Suprapubic skin (tissue), 4 donors: Measurements from ENCODE around the gene GNGT1. TPM values are rescaled to one million over a fixed set of nuclear protein-coding genes. Genes with fewer than 3 reads are reported as not detected.

ENCODE experiments used
- DNase-seq, 2 donors: peaks; one replicate each; pipeline ENCODE4 v3.0.0-alpha.2; 2019; ENCODE audit warnings: low spot score in 2 of 2
- H3K27ac ChIP-seq: fragments of 200-600 bp; sonication (generic); one replicate; pipeline ENCODE4 v1.5.1; 2019
- H3K27me3 ChIP-seq: fragments of 200-600 bp; sonication (generic); one replicate; pipeline ENCODE4 v1.5.1; 2019
- H3K36me3 ChIP-seq: fragments of 200-600 bp; sonication (generic); one replicate; pipeline ENCODE4 v1.5.1; 2019
- H3K4me1 ChIP-seq: fragments of 200-600 bp; sonication (generic); one replicate; pipeline ENCODE4 v1.5.1; 2019
- H3K4me3 ChIP-seq: fragments of 200-600 bp; sonication (generic); one replicate; pipeline ENCODE4 v1.5.1; 2019; ENCODE audit warnings: mild to moderate bottlenecking
- H3K9me3 ChIP-seq: fragments of 200-600 bp; sonication (generic); one replicate; pipeline ENCODE4 v1.5.1; 2019
- CTCF ChIP-seq, 2 donors: fragments of 200-600 bp in 1 of 2; fragments of 450-650 bp in 1 of 2; sonication (generic) in 1 of 2; IDR thresholded peaks; one replicate each; pipeline ENCODE4 v1.5.1; 2016 to 2019; ENCODE audit warnings: antibody characterized with exemption in 2 of 2, mild to moderate bottlenecking in 1 of 2, moderate library complexity in 1 of 2
- EP300 ChIP-seq: sonication (generic); formaldehyde crosslinking; IDR thresholded peaks from one replicate; pipeline ENCODE4 v1.6.1; 2017; ENCODE audit warnings: antibody characterized with exemption
- POLR2A ChIP-seq, 2 donors: fragments of 450-650 bp; IDR thresholded peaks; one replicate each; pipeline ENCODE4 v1.6.1; 2017; ENCODE audit warnings: antibody characterized with exemption in 2 of 2, mild to moderate bottlenecking in 2 of 2, moderate library complexity in 2 of 2
- POLR2AphosphoS5 ChIP-seq, 3 donors: sonication (generic); formaldehyde crosslinking; IDR thresholded peaks; one replicate each; pipeline ENCODE4 v1.6.1; 2017; ENCODE audit warnings: antibody characterized with exemption in 3 of 3
- WGBS: methylation state at CpG from one replicate; pipeline ENCODE4 v1.1.5; 2018; 5-methylcytosine and 5-hydroxymethylcytosine counted together
- total RNA-seq, 4 donors: library from RNA; depleted of rRNA; stranded (reverse); fragments of >200 nt; gene quantifications; one replicate each; pipeline ENCODE4 v1.1.0, GENCODE V29; 2016

GNGT1 gene
- total RNA-seq, 4 donors from 2014 or later = not detected

- Histone ChIP-seq H3K27ac (no peak overlapping the region), H3K4me1 (no peaks in the 10 kb centered on the region), H3K9me3 (no peaks in the 10 kb centered on the region), H3K4me3 (no peak overlapping the region), H3K27me3 (no peaks in the 10 kb centered on the region), H3K36me3 (no peaks in the 10 kb centered on the region)
- WGBS = 79% methylated on average over 1 of the region's 1 CpG
- TF ChIP-seq CTCF (IDR thresholded peaks at IDR 0.05) (no peak), POLR2AphosphoS5 (IDR thresholded peaks at IDR 0.05) (no peak), POLR2A (IDR thresholded peaks at IDR 0.05) (no peak), EP300 (no peak)
- no peak for DNase-seq
These were observed 31.5 kb downstream of the GNGT1 start for GRCh38 chr7:93937818-93938217.

- TF ChIP-seq CTCF (IDR thresholded peaks at IDR 0.05) (no peak), EP300 (no peak), POLR2AphosphoS5 (IDR thresholded peaks at IDR 0.05) (no peak), POLR2A (IDR thresholded peaks at IDR 0.05) (no peak)
- H3K4me1 ChIP-seq = no peaks in the 10 kb centered on the region
- no peaks in the 10 kb centered on the region for H3K9me3 ChIP-seq
- H3K4me3 ChIP-seq = no peak overlapping the region
- no peaks in the 10 kb centered on the region for H3K27me3 ChIP-seq
- no peak overlapping the region for H3K27ac ChIP-seq
- DNase-seq = no peak
- H3K36me3 ChIP-seq = no peaks in the 10 kb centered on the region
These were observed 31.9 kb downstream of the GNGT1 start for GRCh38 chr7:93938293-93938692.

GRCh38 chr7:93941945-93942344 is 35.6 kb downstream of the GNGT1 start:
- no peak for DNase-seq
- WGBS = 95% methylated on average over 2 of the region's 2 CpGs
- Histone ChIP-seq H3K27me3 (no peaks in the 10 kb centered on the region), H3K4me1 (no peaks in the 10 kb centered on the region), H3K9me3 (no peaks in the 10 kb centered on the region), H3K36me3 (no peaks in the 10 kb centered on the region), H3K4me3 (no peak overlapping the region), H3K27ac (no peak overlapping the region)
- TF ChIP-seq POLR2A (IDR thresholded peaks at IDR 0.05) = no peak
- TF ChIP-seq CTCF (IDR thresholded peaks at IDR 0.05) = no peak
- no peak for TF ChIP-seq POLR2AphosphoS5 (IDR thresholded peaks at IDR 0.05)
- no peak for TF ChIP-seq EP300

GRCh38 chr7:93943816-93944540 is 37.6 kb downstream of the GNGT1 start:
- Histone ChIP-seq H3K27me3 (no peaks in the 10 kb centered on the region), H3K27ac (no peak overlapping the region), H3K9me3 (no peaks in the 10 kb centered on the region), H3K4me1 (no peaks in the 10 kb centered on the region), H3K36me3 (no peaks in the 10 kb centered on the region), H3K4me3 (no peak overlapping the region)
- no peak for DNase-seq
- WGBS = 68% methylated on average over 4 of the region's 4 CpGs
- TF ChIP-seq EP300 (no peak), POLR2AphosphoS5 (IDR thresholded peaks at IDR 0.05) (no peak), CTCF (IDR thresholded peaks at IDR 0.05) (no peak), POLR2A (IDR thresholded peaks at IDR 0.05) (no peak)

GRCh38 chr7:93944673-93945072 is 38.3 kb downstream of the GNGT1 start:
- Histone ChIP-seq H3K27ac (no peak overlapping the region), H3K36me3 (no peaks in the 10 kb centered on the region), H3K27me3 (no peaks in the 10 kb centered on the region), H3K9me3 (no peaks in the 10 kb centered on the region), H3K4me1 (no peaks in the 10 kb centered on the region), H3K4me3 (no peak overlapping the region)
- TF ChIP-seq POLR2AphosphoS5 (IDR thresholded peaks at IDR 0.05) (no peak), POLR2A (IDR thresholded peaks at IDR 0.05) (no peak), EP300 (no peak), CTCF (IDR thresholded peaks at IDR 0.05) (no peak)
- 22% methylated on average over 1 of the region's 1 CpG for WGBS
- no peak for DNase-seq
